ENCODE data around the gene CYP17A1. TPM values are rescaled to one million over a fixed set of nuclear protein-coding genes. Genes with fewer than 3 reads are reported as not detected.

CYP17A1 gene
- polyA plus RNA-seq, 1 donor: 0.60 TPM

- Histone ChIP-seq H3K4me1 (ENCODE audit: control insufficient read depth, insufficient read depth, low read length) (peaks cover 17% of the 10 kb centered on the region), H3K9me3 (ENCODE audit: control insufficient read depth, low read depth, low read length) (no peaks in the 10 kb centered on the region), H3K27me3 (ENCODE audit: control insufficient read depth, insufficient read depth, low read length) (no peaks in the 10 kb centered on the region), H3K27ac (ENCODE audit: low read length) (no peak overlapping the region), H3K36me3 (ENCODE audit: control insufficient read depth, insufficient read depth, low read length) (no peaks in the 10 kb centered on the region), H3K4me3 (ENCODE audit: low read length) (no peak overlapping the region)
- no CpG with 5 or more reads among the region's 6 CpGs for WGBS (ENCODE audit: insufficient coverage, low lambda C conversion rate)
- no peak for DNase-seq
Measured at GRCh38 chr10:102819054-102819453, 18.2 kb downstream of the CYP17A1 start.

GRCh38 chr10:102817175-102817574, 20.0 kb downstream of the CYP17A1 start:
- no peaks in the 10 kb centered on the region for H3K9me3 ChIP-seq (ENCODE audit: control insufficient read depth, low read depth, low read length)
- H3K36me3 ChIP-seq (ENCODE audit: control insufficient read depth, insufficient read depth, low read length): peaks cover 18% of the 10 kb centered on the region
- H3K4me1 ChIP-seq (ENCODE audit: control insufficient read depth, insufficient read depth, low read length): peaks cover 27% of the 10 kb centered on the region
- no CpG with 5 or more reads among the region's 4 CpGs for WGBS (ENCODE audit: insufficient coverage, low lambda C conversion rate)
- H3K4me3 ChIP-seq (ENCODE audit: low read length): no peak overlapping the region
- H3K27me3 ChIP-seq (ENCODE audit: control insufficient read depth, insufficient read depth, low read length): no peaks in the 10 kb centered on the region
- no peak overlapping the region for H3K27ac ChIP-seq (ENCODE audit: low read length)
- DNase-seq: no peak

GRCh38 chr10:102815790-102816549, 21.2 kb downstream of the CYP17A1 start:
- no peak overlapping the region for H3K4me3 ChIP-seq (ENCODE audit: low read length)
- H3K9me3 ChIP-seq (ENCODE audit: control insufficient read depth, low read depth, low read length): no peaks in the 10 kb centered on the region
- peak overlapping the region; percentile 81 for H3K27ac ChIP-seq (ENCODE audit: low read length)
- no peaks in the 10 kb centered on the region for H3K27me3 ChIP-seq (ENCODE audit: control insufficient read depth, insufficient read depth, low read length)
- WGBS (ENCODE audit: insufficient coverage, low lambda C conversion rate): 100% methylated on average over 1 of the region's 12 CpGs
- peaks cover 30% of the 10 kb centered on the region for H3K36me3 ChIP-seq (ENCODE audit: control insufficient read depth, insufficient read depth, low read length)
- H3K4me1 ChIP-seq (ENCODE audit: control insufficient read depth, insufficient read depth, low read length): peaks cover 27% of the 10 kb centered on the region
- peak in 1 of 2 donors; percentile 25 for DNase-seq

- peaks cover 32% of the 10 kb centered on the region for H3K36me3 ChIP-seq (ENCODE audit: control insufficient read depth, insufficient read depth, low read length)
- 80% methylated on average over 1 of the region's 23 CpGs for WGBS (ENCODE audit: insufficient coverage, low lambda C conversion rate)
Measured at GRCh38 chr10:102814873-102815661, 22.1 kb downstream of the CYP17A1 start.

GRCh38 chr10:102814453-102814871, 22.8 kb downstream of the CYP17A1 start:
- no CpG with 5 or more reads among the region's 8 CpGs for WGBS (ENCODE audit: insufficient coverage, low lambda C conversion rate)
- peaks cover 27% of the 10 kb centered on the region for H3K4me1 ChIP-seq (ENCODE audit: control insufficient read depth, insufficient read depth, low read length)
- H3K27me3 ChIP-seq (ENCODE audit: control insufficient read depth, insufficient read depth, low read length): no peaks in the 10 kb centered on the region
- no peaks in the 10 kb centered on the region for H3K9me3 ChIP-seq (ENCODE audit: control insufficient read depth, low read depth, low read length)
- H3K4me3 ChIP-seq (ENCODE audit: low read length): no peak overlapping the region
- H3K36me3 ChIP-seq (ENCODE audit: control insufficient read depth, insufficient read depth, low read length): peaks cover 38% of the 10 kb centered on the region
- DNase-seq: no peak
- H3K27ac ChIP-seq (ENCODE audit: low read length): peak overlapping the region; percentile 81

More at GRCh38 chr10:102814873-102815661, 22.1 kb downstream of the CYP17A1 start:
- no peaks in the 10 kb centered on the region for H3K9me3 ChIP-seq (ENCODE audit: control insufficient read depth, low read depth, low read length)
- DNase-seq: peak in 1 of 2 donors; percentile 34
- H3K27me3 ChIP-seq (ENCODE audit: control insufficient read depth, insufficient read depth, low read length): no peaks in the 10 kb centered on the region
- peak overlapping the region; percentile 81 for H3K27ac ChIP-seq (ENCODE audit: low read length)
- H3K4me1 ChIP-seq (ENCODE audit: control insufficient read depth, insufficient read depth, low read length): peaks cover 27% of the 10 kb centered on the region
- H3K4me3 ChIP-seq (ENCODE audit: low read length): no peak overlapping the region

GRCh38 chr10:102813734-102814452, 23.3 kb downstream of the CYP17A1 start:
- H3K9me3 ChIP-seq (ENCODE audit: control insufficient read depth, low read depth, low read length): no peaks in the 10 kb centered on the region
- WGBS (ENCODE audit: insufficient coverage, low lambda C conversion rate): no CpG with 5 or more reads among the region's 16 CpGs
- peaks cover 27% of the 10 kb centered on the region for H3K4me1 ChIP-seq (ENCODE audit: control insufficient read depth, insufficient read depth, low read length)
- no peak overlapping the region for H3K4me3 ChIP-seq (ENCODE audit: low read length)
- no peaks in the 10 kb centered on the region for H3K27me3 ChIP-seq (ENCODE audit: control insufficient read depth, insufficient read depth, low read length)
- H3K36me3 ChIP-seq (ENCODE audit: control insufficient read depth, insufficient read depth, low read length): peaks cover 39% of the 10 kb centered on the region
- peak overlapping the region; percentile 81 for H3K27ac ChIP-seq (ENCODE audit: low read length)
- peak; percentile 94 to 97 for DNase-seq

- peaks cover 27% of the 10 kb centered on the region for H3K4me1 ChIP-seq (ENCODE audit: control insufficient read depth, insufficient read depth, low read length)
- peaks cover 39% of the 10 kb centered on the region for H3K36me3 ChIP-seq (ENCODE audit: control insufficient read depth, insufficient read depth, low read length)
- WGBS (ENCODE audit: insufficient coverage, low lambda C conversion rate): no CpG with 5 or more reads among the region's 17 CpGs
Measured at GRCh38 chr10:102813017-102813541, 24.1 kb downstream of the CYP17A1 start.

GRCh38 chr10:102812231-102812876, 24.9 kb downstream of the CYP17A1 start:
- WGBS (ENCODE audit: insufficient coverage, low lambda C conversion rate): no CpG with 5 or more reads among the region's 9 CpGs
- no peaks in the 10 kb centered on the region for H3K27me3 ChIP-seq (ENCODE audit: control insufficient read depth, insufficient read depth, low read length)
- no peak overlapping the region for H3K4me3 ChIP-seq (ENCODE audit: low read length)
- H3K9me3 ChIP-seq (ENCODE audit: control insufficient read depth, low read depth, low read length): no peaks in the 10 kb centered on the region
- H3K4me1 ChIP-seq (ENCODE audit: control insufficient read depth, insufficient read depth, low read length): peaks cover 27% of the 10 kb centered on the region
- no peak overlapping the region for H3K27ac ChIP-seq (ENCODE audit: low read length)
- H3K36me3 ChIP-seq (ENCODE audit: control insufficient read depth, insufficient read depth, low read length): peaks cover 39% of the 10 kb centered on the region
- no peak for DNase-seq

More at GRCh38 chr10:102813017-102813541, 24.1 kb downstream of the CYP17A1 start:
- no peak overlapping the region for H3K4me3 ChIP-seq (ENCODE audit: low read length)
- H3K27me3 ChIP-seq (ENCODE audit: control insufficient read depth, insufficient read depth, low read length): no peaks in the 10 kb centered on the region
- DNase-seq: no peak
- peak overlapping the region; percentile 81 for H3K27ac ChIP-seq (ENCODE audit: low read length)
- H3K9me3 ChIP-seq (ENCODE audit: control insufficient read depth, low read depth, low read length): no peaks in the 10 kb centered on the region

- Histone ChIP-seq H3K4me1 (ENCODE audit: control insufficient read depth, insufficient read depth, low read length) (peaks cover 27% of the 10 kb centered on the region), H3K36me3 (ENCODE audit: control insufficient read depth, insufficient read depth, low read length) (peaks cover 43% of the 10 kb centered on the region), H3K4me3 (ENCODE audit: low read length) (no peak overlapping the region), H3K27ac (ENCODE audit: low read length) (no peak overlapping the region), H3K9me3 (ENCODE audit: control insufficient read depth, low read depth, low read length) (no peaks in the 10 kb centered on the region), H3K27me3 (ENCODE audit: control insufficient read depth, insufficient read depth, low read length) (no peaks in the 10 kb centered on the region)
- no peak for DNase-seq
- WGBS (ENCODE audit: insufficient coverage, low lambda C conversion rate): 100% methylated on average over 2 of the region's 3 CpGs
Measured at GRCh38 chr10:102811346-102811745, 25.9 kb downstream of the CYP17A1 start.

Data from large intestine (tissue), 3 donors.